SK-N-SH (cell line): ENCODE results near the gene CEP63. TPM values are rescaled to one million over a fixed set of nuclear protein-coding genes. Genes with fewer than 3 reads are reported as not detected.

Experiments
- CTCF ChIA-PET: fragments of 300-600, 350-600 bp; formaldehyde crosslinking; extraction: SDS; loops from one replicate; lab custom pipeline; 2021; lab: Yijun Ruan, JAX
- POLR2A ChIA-PET: fragments of 350-600 bp; sonication (Branson Sonifier 250); formaldehyde crosslinking; extraction: SDS; loops from one replicate; lab custom pipeline; 2020; ENCODE audit warnings: antibody characterized with exemption, inconsistent platforms; lab: Yijun Ruan, JAX
- DNase-seq: peaks from one replicate; pipeline ENCODE4 v3.0.0; 2012
- H2AFZ ChIP-seq: fragments of 200-600 bp; sonication (generic); 2 replicates; pipeline ENCODE4 v1.8.1; 2016; ENCODE audit warnings: antibody characterized with exemption, mild to moderate bottlenecking, low read depth
- H3F3A ChIP-seq: fragments of 200-600 bp; sonication (generic); replicated peaks from 2 replicates; pipeline ENCODE3; 2016; ENCODE audit warnings: antibody characterized with exemption, mild to moderate bottlenecking; ENCODE audit not compliant: insufficient read depth
- H3K27ac ChIP-seq, 2 experiments: fragments of 200-500 bp in 1 of 2; fragments of 200-600 bp in 1 of 2; sonication (Bioruptor generic) in 1 of 2; sonication (generic), shearing (Covaris generic) in 1 of 2; 2 replicates each; pipeline versions ENCODE4 v1.5.1 to v1.6.1; 2014 to 2016; ENCODE audit warnings: low read depth in 2 of 2, inconsistent platforms in 1 of 2, low read length in 1 of 2, mild to moderate bottlenecking in 1 of 2, mixed read lengths in 1 of 2
- H3K27me3 ChIP-seq: fragments of 200-600 bp; sonication (generic), shearing (Covaris generic); 2 replicates; pipeline ENCODE4 v1.6.1; 2016; ENCODE audit warnings: mixed run types; ENCODE audit not compliant: insufficient read depth
- H3K36me3 ChIP-seq, 2 experiments: fragments of 200-500 bp in 1 of 2; fragments of 200-600 bp in 1 of 2; sonication (Bioruptor generic) in 1 of 2; sonication (generic) in 1 of 2; replicated peaks in 1 of 2; 2 replicates each; pipeline versions ENCODE3 to v1.5.1; 2014 to 2016; ENCODE audit warnings: low read length in 1 of 2, mild to moderate bottlenecking in 1 of 2; ENCODE audit not compliant: insufficient read depth in 2 of 2, control insufficient read depth in 1 of 2
- H3K4me1 ChIP-seq, 2 experiments: fragments of 200-500 bp in 1 of 2; fragments of 200-600 bp in 1 of 2; sonication (Bioruptor generic) in 1 of 2; sonication (generic), shearing (Covaris generic) in 1 of 2; 2 replicates each; pipeline versions ENCODE4 v1.5.1 to v1.6.1; 2014 to 2016; ENCODE audit warnings: low read depth in 1 of 2, low read length in 1 of 2, mixed run types in 1 of 2; ENCODE audit not compliant: insufficient read depth in 2 of 2, control insufficient read depth in 1 of 2
- H3K4me2 ChIP-seq: fragments of 200-600 bp; sonication (generic), shearing (Covaris generic); 2 replicates; pipeline ENCODE4 v1.6.1; 2017; ENCODE audit warnings: mixed run types
- H3K4me3 ChIP-seq, 2 experiments: fragments of 200-500 bp in 1 of 2; fragments of 200-600 bp in 1 of 2; sonication (Bioruptor generic) in 1 of 2; sonication (generic), shearing (Covaris generic) in 1 of 2; 2 replicates each; pipeline versions ENCODE4 v1.5.1 to v1.8.1; 2014 to 2016; ENCODE audit warnings: low read depth in 2 of 2, inconsistent platforms in 1 of 2, low read length in 1 of 2, mild to moderate bottlenecking in 1 of 2, mixed read lengths in 1 of 2, moderate library complexity in 1 of 2
- H3K79me2 ChIP-seq: fragments of 200-600 bp; sonication (generic); 2 replicates; pipeline ENCODE4 v1.8.1; 2017; ENCODE audit warnings: mild to moderate bottlenecking; ENCODE audit not compliant: insufficient read depth
- H3K9ac ChIP-seq: fragments of 200-600 bp; sonication (generic); 2 replicates; pipeline ENCODE4 v1.6.1; 2017; ENCODE audit warnings: mixed run types
- H3K9me2 ChIP-seq: fragments of 200-600 bp; sonication (generic); 2 replicates; pipeline ENCODE4 v1.6.1; 2017; ENCODE audit warnings: mixed run types
- H3K9me3 ChIP-seq: fragments of 200-600 bp; sonication (generic); 2 replicates; pipeline ENCODE4 v1.6.1; 2017; ENCODE audit warnings: mixed run types, mild to moderate bottlenecking, moderate library complexity
- H4K20me1 ChIP-seq: fragments of 200-600 bp; sonication (generic); 2 replicates; pipeline ENCODE4 v1.6.1; 2017; ENCODE audit warnings: mild to moderate bottlenecking, mixed run types; ENCODE audit not compliant: insufficient read depth
- CHD2 ChIP-seq: fragments of 150-350 bp; IDR thresholded peaks from 2 replicates; pipeline ENCODE4 v1.6.1; 2018; ENCODE audit warnings: low read length; ENCODE audit not compliant: partially characterized antibody
- ELF1 ChIP-seq: IDR thresholded peaks from 2 replicates; pipeline ENCODE4 v1.4.0; 2012
- EP300 ChIP-seq, 2 experiments: IDR thresholded peaks; 2 replicates each; pipeline versions ENCODE4 v1.4.0 to v1.6.1; 2012; ENCODE audit warnings: borderline replicate concordance in 1 of 2, low read depth in 1 of 2, low read length in 1 of 2
- EZH2phosphoT487 ChIP-seq: fragments of 200-600 bp; sonication (generic); IDR thresholded peaks from 2 replicates; pipeline ENCODE4 v1.6.1; 2017; ENCODE audit warnings: low read depth, mixed run types, mild to moderate bottlenecking, antibody characterized with exemption, moderate library complexity, borderline replicate concordance
- FOXM1 ChIP-seq: IDR thresholded peaks from 2 replicates; pipeline ENCODE4 v1.4.0; 2012; ENCODE audit warnings: low read depth, mild to moderate bottlenecking
- GABPA ChIP-seq: IDR thresholded peaks from 2 replicates; pipeline ENCODE4 v1.4.0; 2012; ENCODE audit warnings: low read depth, mild to moderate bottlenecking
- GATA2 ChIP-seq: sonication (generic); formaldehyde crosslinking; IDR thresholded peaks from 2 replicates; pipeline ENCODE4 v1.5.0; 2020; ENCODE audit warnings: mild to moderate bottlenecking, missing genetic modification reagents
- POLR2AphosphoS5 ChIP-seq: IDR thresholded peaks from 2 replicates; pipeline ENCODE4 v1.6.1; 2012; ENCODE audit warnings: low read depth, low read length
- TAF1 ChIP-seq: IDR thresholded peaks from 2 replicates; pipeline ENCODE4 v1.6.1; 2012; ENCODE audit warnings: low read depth, mild to moderate bottlenecking, low read length, moderate library complexity, borderline replicate concordance
- TCF12 ChIP-seq: IDR thresholded peaks from 2 replicates; pipeline ENCODE4 v1.4.0; 2012
- YY1 ChIP-seq: IDR thresholded peaks from 2 replicates; pipeline ENCODE4 v1.4.0; 2012; ENCODE audit warnings: low read depth, mild to moderate bottlenecking
- WGBS: methylation state at CpG from one replicate; pipeline ENCODE4 v1.1.6; 2017; ENCODE audit warnings: low lambda C conversion rate; 5-methylcytosine and 5-hydroxymethylcytosine counted together
- polyA plus RNA-seq, 3 experiments: library from polyadenylated mRNA; depleted of rRNA; stranded (reverse); fragments of >200 nt; gene quantifications; 2 replicates each; pipeline ENCODE4 v1.2.3, GENCODE V29; 2012
- TF ChIP-seq, protein P1 (sequence below): IDR thresholded peaks from 2 replicates; pipeline ENCODE4 v1.4.0; 2012; ENCODE audit warnings: low read depth, borderline replicate concordance
- TF ChIP-seq, protein P2 (sequence below): IDR thresholded peaks from 2 replicates; pipeline ENCODE4 v1.4.0; 2012; ENCODE audit warnings: low read depth, borderline replicate concordance
- TF ChIP-seq, protein P3 (sequence below): IDR thresholded peaks from 2 replicates; pipeline ENCODE4; 2012
- TF ChIP-seq, protein P4 (sequence below): IDR thresholded peaks from 2 replicates; pipeline ENCODE4 v1.4.0; 2012; ENCODE audit warnings: low read depth
- TF ChIP-seq, protein P5 (sequence below): IDR thresholded peaks from 2 replicates; pipeline ENCODE4 v1.6.1; 2012; ENCODE audit warnings: mild to moderate bottlenecking, low read depth, low read length, moderate library complexity

CEP63 gene
- polyA plus RNA-seq, 1 of the 3 experiments (the other 2 are of a cell fraction) = 6.3 TPM

- TF ChIP-seq GABPA = no peak
- no peak for TF ChIP-seq TAF1
- TF ChIP-seq YY1 = no peak
- TF ChIP-seq, protein P1, sequence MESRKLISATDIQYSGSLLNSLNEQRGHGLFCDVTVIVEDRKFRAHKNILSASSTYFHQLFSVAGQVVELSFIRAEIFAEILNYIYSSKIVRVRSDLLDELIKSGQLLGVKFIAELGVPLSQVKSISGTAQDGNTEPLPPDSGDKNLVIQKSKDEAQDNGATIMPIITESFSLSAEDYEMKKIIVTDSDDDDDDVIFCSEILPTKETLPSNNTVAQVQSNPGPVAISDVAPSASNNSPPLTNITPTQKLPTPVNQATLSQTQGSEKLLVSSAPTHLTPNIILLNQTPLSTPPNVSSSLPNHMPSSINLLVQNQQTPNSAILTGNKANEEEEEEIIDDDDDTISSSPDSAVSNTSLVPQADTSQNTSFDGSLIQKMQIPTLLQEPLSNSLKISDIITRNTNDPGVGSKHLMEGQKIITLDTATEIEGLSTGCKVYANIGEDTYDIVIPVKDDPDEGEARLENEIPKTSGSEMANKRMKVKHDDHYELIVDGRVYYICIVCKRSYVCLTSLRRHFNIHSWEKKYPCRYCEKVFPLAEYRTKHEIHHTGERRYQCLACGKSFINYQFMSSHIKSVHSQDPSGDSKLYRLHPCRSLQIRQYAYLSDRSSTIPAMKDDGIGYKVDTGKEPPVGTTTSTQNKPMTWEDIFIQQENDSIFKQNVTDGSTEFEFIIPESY = no peak
- TF ChIP-seq EZH2phosphoT487 = no peak
- TF ChIP-seq, protein P2, sequence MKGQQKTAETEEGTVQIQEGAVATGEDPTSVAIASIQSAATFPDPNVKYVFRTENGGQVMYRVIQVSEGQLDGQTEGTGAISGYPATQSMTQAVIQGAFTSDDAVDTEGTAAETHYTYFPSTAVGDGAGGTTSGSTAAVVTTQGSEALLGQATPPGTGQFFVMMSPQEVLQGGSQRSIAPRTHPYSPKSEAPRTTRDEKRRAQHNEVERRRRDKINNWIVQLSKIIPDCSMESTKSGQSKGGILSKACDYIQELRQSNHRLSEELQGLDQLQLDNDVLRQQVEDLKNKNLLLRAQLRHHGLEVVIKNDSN = no peak
- peak; percentile 44; the same call in 1 of the 2 replicates for TF ChIP-seq TCF12
- no peak for TF ChIP-seq FOXM1
- peak; percentile 49; the same call in 1 of the 2 replicates for TF ChIP-seq POLR2AphosphoS5
Observed at GRCh38 chr3:134483195-134483900, 2.5 kb upstream of the CEP63 start (continued).

DNA sequence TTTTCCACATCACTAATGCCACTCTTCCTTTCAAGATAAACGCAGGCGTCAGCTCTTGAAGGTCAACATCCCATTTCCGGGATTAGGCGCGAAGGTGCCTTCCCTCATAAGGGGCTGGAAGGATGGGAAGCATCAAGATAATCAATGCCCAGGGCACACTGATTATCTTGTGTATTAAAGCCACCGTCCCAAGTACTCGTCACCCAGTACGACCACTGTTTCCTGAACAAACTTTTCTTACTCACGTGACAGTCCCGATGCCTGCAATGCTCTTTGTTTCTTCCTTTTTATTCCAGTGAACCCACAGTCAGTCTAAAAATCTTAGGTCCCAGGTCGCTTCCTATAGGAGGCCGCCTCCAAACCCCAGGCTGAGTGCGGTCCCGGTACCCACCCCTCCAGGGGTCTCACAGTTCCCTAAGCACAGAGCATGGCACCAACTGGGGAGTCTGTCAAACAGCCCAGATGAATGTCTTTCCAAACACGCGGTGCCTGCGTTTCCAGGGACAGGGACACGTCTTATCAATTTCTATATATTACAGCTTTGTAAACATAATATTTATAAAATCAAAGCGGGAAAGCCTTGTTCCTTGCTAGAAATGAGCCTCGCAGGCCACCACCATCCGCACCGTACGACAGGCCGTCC, 661 bp upstream of the CEP63 start:
- Histone ChIP-seq H3K27ac (peak overlapping the region; percentile 95 to 98), H3F3A (peaks cover 43% of the 10 kb centered on the region), H3K9ac (peak overlapping the region; percentile 95), H3K9me3 (no peaks in the 10 kb centered on the region), H3K9me2 (no peaks in the 10 kb centered on the region), H4K20me1 (no peaks in the 10 kb centered on the region), H3K4me3 (peak overlapping the region; percentile 85 to 96), H3K79me2 (peaks cover 93% of the 10 kb centered on the region), H2AFZ (peak overlapping the region; percentile 60), H3K27me3 (no peaks in the 10 kb centered on the region), H3K4me2 (peak overlapping the region; percentile 92), H3K4me1 (peaks cover 12 to 33% of the 10 kb centered on the region in 2 experiments), H3K36me3 (peaks cover 25 to 28% of the 10 kb centered on the region in 2 experiments)
- peak; percentile 63 for DNase-seq
- WGBS = under 1% methylated on average over 24 of the region's 24 CpGs
- CTCF ChIA-PET = interaction anchor here (0.6 to 17.6 kb wide), 7 partner anchors 9 to 557 kb away, joined by 3 to 375 read pairs (median 3); partner anchors contain the start of gene RYK
- POLR2A ChIA-PET = interaction anchor here (0.9 to 1.4 kb wide), 2 partner anchors 80 to 120 kb away, joined by 4 to 6 read pairs; no protein-coding TSS in a partner anchor
- no peak for TF ChIP-seq GATA2 (CRISPR knock-in tag)
- TF ChIP-seq ELF1 = 0 out of 2 replicates have a peak, but pooled peaks have one; percentile 81
- TF ChIP-seq, protein P3, sequence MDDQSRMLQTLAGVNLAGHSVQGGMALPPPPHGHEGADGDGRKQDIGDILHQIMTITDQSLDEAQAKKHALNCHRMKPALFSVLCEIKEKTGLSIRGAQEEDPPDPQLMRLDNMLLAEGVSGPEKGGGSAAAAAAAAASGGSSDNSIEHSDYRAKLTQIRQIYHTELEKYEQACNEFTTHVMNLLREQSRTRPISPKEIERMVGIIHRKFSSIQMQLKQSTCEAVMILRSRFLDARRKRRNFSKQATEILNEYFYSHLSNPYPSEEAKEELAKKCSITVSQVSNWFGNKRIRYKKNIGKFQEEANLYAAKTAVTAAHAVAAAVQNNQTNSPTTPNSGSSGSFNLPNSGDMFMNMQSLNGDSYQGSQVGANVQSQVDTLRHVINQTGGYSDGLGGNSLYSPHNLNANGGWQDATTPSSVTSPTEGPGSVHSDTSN = no peak
- no peak for TF ChIP-seq CHD2
- TF ChIP-seq, protein P4, sequence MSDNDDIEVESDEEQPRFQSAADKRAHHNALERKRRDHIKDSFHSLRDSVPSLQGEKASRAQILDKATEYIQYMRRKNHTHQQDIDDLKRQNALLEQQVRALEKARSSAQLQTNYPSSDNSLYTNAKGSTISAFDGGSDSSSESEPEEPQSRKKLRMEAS = 0 out of 2 replicates have a peak, but pooled peaks have one; percentile 5
- TF ChIP-seq, protein P5, sequence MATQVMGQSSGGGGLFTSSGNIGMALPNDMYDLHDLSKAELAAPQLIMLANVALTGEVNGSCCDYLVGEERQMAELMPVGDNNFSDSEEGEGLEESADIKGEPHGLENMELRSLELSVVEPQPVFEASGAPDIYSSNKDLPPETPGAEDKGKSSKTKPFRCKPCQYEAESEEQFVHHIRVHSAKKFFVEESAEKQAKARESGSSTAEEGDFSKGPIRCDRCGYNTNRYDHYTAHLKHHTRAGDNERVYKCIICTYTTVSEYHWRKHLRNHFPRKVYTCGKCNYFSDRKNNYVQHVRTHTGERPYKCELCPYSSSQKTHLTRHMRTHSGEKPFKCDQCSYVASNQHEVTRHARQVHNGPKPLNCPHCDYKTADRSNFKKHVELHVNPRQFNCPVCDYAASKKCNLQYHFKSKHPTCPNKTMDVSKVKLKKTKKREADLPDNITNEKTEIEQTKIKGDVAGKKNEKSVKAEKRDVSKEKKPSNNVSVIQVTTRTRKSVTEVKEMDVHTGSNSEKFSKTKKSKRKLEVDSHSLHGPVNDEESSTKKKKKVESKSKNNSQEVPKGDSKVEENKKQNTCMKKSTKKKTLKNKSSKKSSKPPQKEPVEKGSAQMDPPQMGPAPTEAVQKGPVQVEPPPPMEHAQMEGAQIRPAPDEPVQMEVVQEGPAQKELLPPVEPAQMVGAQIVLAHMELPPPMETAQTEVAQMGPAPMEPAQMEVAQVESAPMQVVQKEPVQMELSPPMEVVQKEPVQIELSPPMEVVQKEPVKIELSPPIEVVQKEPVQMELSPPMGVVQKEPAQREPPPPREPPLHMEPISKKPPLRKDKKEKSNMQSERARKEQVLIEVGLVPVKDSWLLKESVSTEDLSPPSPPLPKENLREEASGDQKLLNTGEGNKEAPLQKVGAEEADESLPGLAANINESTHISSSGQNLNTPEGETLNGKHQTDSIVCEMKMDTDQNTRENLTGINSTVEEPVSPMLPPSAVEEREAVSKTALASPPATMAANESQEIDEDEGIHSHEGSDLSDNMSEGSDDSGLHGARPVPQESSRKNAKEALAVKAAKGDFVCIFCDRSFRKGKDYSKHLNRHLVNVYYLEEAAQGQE = peak; percentile 31; the same call in 1 of the 2 replicates
- TF ChIP-seq EP300 (IDR thresholded peaks at IDR 0.05; ENCODE audit: borderline replicate concordance in 1 of 2, low read depth in 1 of 2, low read length in 1 of 2) = 0 out of 4 replicates have a peak, but pooled peaks of 1 of the 2 experiments have one; percentile 26
